ENCODE results near the gene TIMM17A.

GRCh38 chr1:202007805-202008489 is 52.6 kb downstream of the TIMM17A start:
- TF ChIP-seq TAF1 (IDR thresholded peaks at IDR 0.05; ENCODE audit: borderline replicate concordance, low read depth, low read length) (no peak), POLR2AphosphoS5 (IDR thresholded peaks at IDR 0.05; ENCODE audit: low read depth, low read length) (no peak), POLR2A (IDR thresholded peaks at IDR 0.05; ENCODE audit: low read depth, low read length) (no peak)
